ENCODE results near the gene ADGRG6. TPM values are rescaled to one million over a fixed set of nuclear protein-coding genes. Genes with fewer than 3 reads are reported as not detected.

Gene ADGRG6
- total RNA-seq, 1 donor from 2014 or later, result 39.1 TPM

- Histone ChIP-seq H3K4me3 (ENCODE audit: low read depth, low read length) (no peak overlapping the region), H3K36me3 (ENCODE audit: control insufficient read depth, insufficient read depth, low read length) (no peaks in the 10 kb centered on the region), H3K27me3 (ENCODE audit: control insufficient read depth, insufficient read depth, low read length) (no peaks in the 10 kb centered on the region)
- TF ChIP-seq CTCF (IDR thresholded peaks at IDR 0.05; ENCODE audit: insufficient read depth, low read length, poor library complexity, severe bottlenecking), result no peak
- no peak for DNase-seq (ENCODE audit: low read depth)
These were observed 188.2 kb downstream of the ADGRG6 start for GRCh38 chr6:142489722-142490610.

Other genes with a start within 250 kb of the ADGRG6 start
- not detected in 2 replicates for gene GJE1, start 169.1 kb upstream of the ADGRG6 start, total RNA-seq
- not detected in 2 replicates for gene NMBR, start 154.9 kb upstream of the ADGRG6 start, total RNA-seq
- gene VTA1, start 154.7 kb upstream of the ADGRG6 start, total RNA-seq, result 49.9 and 54.4 TPM in 2 replicates